H1 (cell line): ENCODE measurements around the gene LLGL2. TPM values are rescaled to one million over a fixed set of nuclear protein-coding genes. Genes with fewer than 3 reads are reported as not detected.
"Not testable (repeated sequence)": the region's sequence is repeated elsewhere in the genome, so short reads cannot be mapped to it uniquely, and the experiment has no call there.

Experiments
- CTCF ChIA-PET: fragments of 300-600 bp; sonication (Branson Sonifier 250); formaldehyde crosslinking; loops from one replicate; lab custom pipeline; 2021; ENCODE audit not compliant: partially characterized antibody; lab: Charles Lee
- POLR2A ChIA-PET: fragments of 300-600 bp; sonication (Branson Sonifier 250); formaldehyde crosslinking; loops from one replicate; lab custom pipeline; 2021; ENCODE audit warnings: inconsistent platforms; ENCODE audit not compliant: partially characterized antibody; lab: Charles Lee
- DNase-seq, 2 experiments: peaks; one replicate each; pipeline versions ENCODE4 v3.0.0 to v3.0.0-alpha.2; 2010 to 2022; ENCODE audit warnings: low spot score in 2 of 2, low read depth in 1 of 2, mixed read lengths in 1 of 2
- FAIRE-seq: peaks from 2 replicates; lab custom pipeline; 2011; peaks lifted over from hg19 to GRCh38; lab: Jason Lieb, UNC
- H2AFZ ChIP-seq: 2 replicates; pipeline ENCODE4 v1.8.1; 2012; ENCODE audit warnings: low read length, inconsistent platforms
- H2AK5ac ChIP-seq: 2 replicates; pipeline ENCODE4 v1.6.1; 2013; ENCODE audit warnings: low read depth, low read length
- H2BK120ac ChIP-seq: replicated peaks from 2 replicates; pipeline ENCODE3; 2013; ENCODE audit warnings: low read depth, low read length, inconsistent platforms
- H2BK12ac ChIP-seq: 2 replicates; pipeline ENCODE4 v1.6.1; 2013; ENCODE audit warnings: low read depth, low read length
- H2BK15ac ChIP-seq: 2 replicates; pipeline ENCODE4 v1.6.1; 2013; ENCODE audit warnings: low read length
- H2BK20ac ChIP-seq: 2 replicates; pipeline ENCODE4 v1.6.1; 2013; ENCODE audit warnings: low read length
- H2BK5ac ChIP-seq: 2 replicates; pipeline ENCODE4 v1.6.1; 2013; ENCODE audit warnings: low read depth, low read length
- H3K14ac ChIP-seq: 2 replicates; pipeline ENCODE4 v1.6.1; 2013; ENCODE audit warnings: inconsistent platforms; ENCODE audit not compliant: insufficient read length
- H3K18ac ChIP-seq: 2 replicates; pipeline ENCODE4 v1.6.1; 2013; ENCODE audit warnings: low read length; ENCODE audit errors: extremely low read depth
- H3K23ac ChIP-seq: 2 replicates; pipeline ENCODE4 v1.6.1; 2013; ENCODE audit warnings: inconsistent platforms; ENCODE audit not compliant: insufficient read length
- H3K23me2 ChIP-seq: 2 replicates; pipeline ENCODE4 v1.6.1; 2013; ENCODE audit warnings: low read depth, low read length
- H3K27ac ChIP-seq: 2 replicates; pipeline ENCODE4 v1.6.1; 2011; ENCODE audit warnings: low read depth, low read length, inconsistent platforms
- H3K27me3 ChIP-seq, 4 experiments: replicated peaks in 1 of 4; 1 replicate in 1 of 4; 2 replicates in 3 of 4; pipeline versions ENCODE4 v1.6.1 to v1.8.1; 2011 to 2013; ENCODE audit warnings: low read length in 3 of 4, mild to moderate bottlenecking in 3 of 4, inconsistent platforms in 2 of 4, mixed read lengths in 2 of 4, moderate library complexity in 1 of 4; ENCODE audit not compliant: control insufficient read depth in 3 of 4, insufficient read depth in 3 of 4; ENCODE audit errors: extremely low read depth in 1 of 4
- H3K36me3 ChIP-seq, 4 experiments: 2 replicates each; pipeline versions ENCODE4 v1.6.1 to v1.8.1; 2011 to 2013; ENCODE audit warnings: mild to moderate bottlenecking in 4 of 4, low read length in 3 of 4, moderate library complexity in 2 of 4, control low read depth in 1 of 4, inconsistent platforms in 1 of 4; ENCODE audit not compliant: insufficient read depth in 4 of 4, control insufficient read depth in 2 of 4
- H3K4ac ChIP-seq: replicated peaks from 2 replicates; pipeline ENCODE3; 2013; ENCODE audit warnings: low read length, low read depth, mixed read lengths, inconsistent platforms; ENCODE audit not compliant: insufficient read length
- H3K4me1 ChIP-seq, 4 experiments: replicated peaks in 1 of 4; 1 replicate in 1 of 4; 2 replicates in 3 of 4; pipeline versions ENCODE4 v1.6.1 to v1.8.1; 2011 to 2013; ENCODE audit warnings: low read length in 3 of 4, inconsistent platforms in 2 of 4, mixed read lengths in 1 of 4; ENCODE audit not compliant: insufficient read depth in 4 of 4, control insufficient read depth in 3 of 4
- H3K4me2 ChIP-seq, 2 experiments: 2 replicates each; pipeline versions ENCODE4 v1.6.1 to v1.8.1; 2011 to 2013; ENCODE audit warnings: low read depth in 2 of 2, low read length in 2 of 2, control low read depth in 1 of 2, inconsistent platforms in 1 of 2, mild to moderate bottlenecking in 1 of 2; ENCODE audit not compliant: insufficient read depth in 1 of 2
- H3K4me3 ChIP-seq, 4 experiments: fragments of 200-600, 300-600 bp in 1 of 4; sonication (generic), shearing (Covaris generic), sonication (Bioruptor Twin) in 1 of 4; 2 replicates each; pipeline versions ENCODE4 v1.5.1 to v1.8.1; 2011 to 2016; ENCODE audit warnings: low read length in 4 of 4, low read depth in 3 of 4, control low read depth in 2 of 4, inconsistent platforms in 2 of 4, mild to moderate bottlenecking in 2 of 4, mixed read lengths in 1 of 4, moderate library complexity in 1 of 4; ENCODE audit not compliant: insufficient read depth in 2 of 4; ENCODE audit errors: extremely low read depth in 1 of 4
- H3K56ac ChIP-seq: replicated peaks from 2 replicates; pipeline ENCODE3; 2013; ENCODE audit warnings: low read depth, mild to moderate bottlenecking, mixed read lengths, low read length, inconsistent platforms; ENCODE audit not compliant: insufficient read length
- H3K79me1 ChIP-seq: 2 replicates; pipeline ENCODE4 v1.6.1; 2013; ENCODE audit warnings: low read depth, low read length, control low read depth
- H3K79me2 ChIP-seq, 2 experiments: 2 replicates each; pipeline versions ENCODE4 v1.6.1 to v1.8.1; 2012 to 2013; ENCODE audit warnings: low read length in 2 of 2, mild to moderate bottlenecking in 2 of 2, inconsistent platforms in 1 of 2; ENCODE audit not compliant: insufficient read depth in 2 of 2, control insufficient read depth in 1 of 2
- H3K9ac ChIP-seq, 4 experiments: replicated peaks in 1 of 4; 1 replicate in 1 of 4; 2 replicates in 3 of 4; pipeline versions ENCODE4 v1.6.1 to v1.8.1; 2011 to 2013; ENCODE audit warnings: low read depth in 3 of 4, low read length in 3 of 4, control low read depth in 2 of 4, mild to moderate bottlenecking in 2 of 4, moderate library complexity in 2 of 4, inconsistent platforms in 1 of 4; ENCODE audit errors: extremely low read depth in 1 of 4
- H3K9me3 ChIP-seq, 2 experiments: 2 replicates each; pipeline versions ENCODE4 v1.6.1 to v1.8.1; 2012 to 2013; ENCODE audit warnings: mild to moderate bottlenecking in 2 of 2, moderate library complexity in 2 of 2, control low read depth in 1 of 2, inconsistent platforms in 1 of 2, low read depth in 1 of 2, low read length in 1 of 2, mixed read lengths in 1 of 2; ENCODE audit not compliant: insufficient read depth in 2 of 2
- H4K20me1 ChIP-seq, 2 experiments: replicated peaks in 1 of 2; 2 replicates each; pipeline versions ENCODE3 to v1.8.1; 2011 to 2013; ENCODE audit warnings: inconsistent platforms in 2 of 2, low read length in 2 of 2, mild to moderate bottlenecking in 1 of 2; ENCODE audit not compliant: insufficient read depth in 2 of 2, control insufficient read depth in 1 of 2
- H4K5ac ChIP-seq: 2 replicates; pipeline ENCODE4 v1.6.1; 2013; ENCODE audit warnings: low read length, low read depth, mixed read lengths, inconsistent platforms; ENCODE audit not compliant: insufficient read length
- H4K8ac ChIP-seq: 2 replicates; pipeline ENCODE4 v1.8.0; 2013; ENCODE audit warnings: mild to moderate bottlenecking, moderate library complexity, low read length, inconsistent platforms; ENCODE audit not compliant: insufficient read depth; ENCODE audit errors: extremely low read depth
- H4K91ac ChIP-seq: replicated peaks from 2 replicates; pipeline ENCODE3; 2013; ENCODE audit warnings: low read length, mixed read lengths, inconsistent platforms; ENCODE audit not compliant: insufficient read length
- WGBS, 2 experiments: shearing (Covaris generic) in 1 of 2; methylation state at CpG; one replicate each; pipeline versions ENCODE4 v1.1.6 to v1.1.7; 2013 to 2015; ENCODE audit warnings: low lambda C conversion rate in 2 of 2, mixed read lengths in 2 of 2, inconsistent platforms in 1 of 2, low coverage in 1 of 2, missing lambda C conversion rate in 1 of 2; ENCODE audit not compliant: insufficient replicate concordance in 2 of 2, insufficient coverage in 1 of 2, insufficient read length in 1 of 2; ENCODE audit errors: extremely low coverage in 1 of 2, missing lambda C conversion rate in 1 of 2; 5-methylcytosine and 5-hydroxymethylcytosine counted together
- polyA plus RNA-seq, 7 experiments: library from polyadenylated mRNA; depleted of rRNA in 3 of 7; stranded (reverse) in 5 of 7; unstranded in 2 of 7; fragments of >200 nt in 5 of 7; fragments of 200-250 nt in 2 of 7; gene quantifications; 1 replicate in 5 of 7; 2 replicates in 1 of 7; 4 replicates in 1 of 7; pipeline versions ENCODE4 v1.2.1 to v1.2.3, GENCODE V29; 2011 to 2013; ENCODE audit warnings: missing spikeins in 2 of 7, mixed read lengths in 2 of 7
- total RNA-seq: library from RNA; stranded (reverse); fragmentation: NEBNext Ultra II Directional; extraction: Animal tissue kit (Norgen Biotek cat#: 25700); gene quantifications from 2 replicates; pipeline ENCODE4 v1.2.1, GENCODE V29; 2021

LLGL2 gene
- total and polyA plus RNA-seq, 2 of the 8 experiments (the other 6 are each of a cell fraction or from before 2014, with no cell fraction given): 64.5 to 77.1 TPM

GRCh38 chr17:75583197-75583596 lies 57.7 kb downstream of the LLGL2 start:
- not testable (repeated sequence) for H4K8ac ChIP-seq, H3K14ac ChIP-seq, H4K5ac ChIP-seq, H2BK5ac ChIP-seq, H3K23ac ChIP-seq, H3K79me2 ChIP-seq, H3K36me3 ChIP-seq, H2AFZ ChIP-seq, H4K91ac ChIP-seq, H3K18ac ChIP-seq, H3K27ac ChIP-seq, H3K4me3 ChIP-seq, H4K20me1 ChIP-seq, H3K4me1 ChIP-seq, H3K9me3 ChIP-seq, H3K4me2 ChIP-seq, H2BK20ac ChIP-seq, FAIRE-seq, H3K56ac ChIP-seq, H3K9ac ChIP-seq, H2BK120ac ChIP-seq, H3K23me2 ChIP-seq, H2AK5ac ChIP-seq, DNase-seq, H2BK15ac ChIP-seq, H2BK12ac ChIP-seq, H3K79me1 ChIP-seq, H3K4ac ChIP-seq
- ChIA-PET POLR2A (interaction anchor here (0.7 to 1.4 kb wide), 5 partner anchors 13 to 1990 kb away, joined by 3 read pairs; no protein-coding TSS in a partner anchor), CTCF (interaction anchor here (0.6 to 3.6 kb wide), 15 partner anchors 14 to 673 kb away, joined by 3 to 10 read pairs (median 3); partner anchors contain the start of genes SMIM5 and TSEN54)
- WGBS, 2 experiments: 80% methylated on average over 5 of the region's 6 CpGs; no CpG with 5 or more reads in 1 of the 2 experiments
- H3K27me3 ChIP-seq: peaks cover 0 to 10% (median 1%) of the 10 kb centered on the region in 4 experiments; a peak in 2 of 7 replicates
